Epithelial cell of proximal tubule (primary cell): ENCODE results near the gene PATE3. TPM values are rescaled to one million over a fixed set of nuclear protein-coding genes. Genes with fewer than 3 reads are reported as not detected.

Experiments used
- DNase-seq: peaks from one replicate; pipeline ENCODE4 v3.0.0-alpha.2; 2011; ENCODE audit warnings: low read depth
- H3K4me3 ChIP-seq: 2 replicates; pipeline ENCODE4 v1.5.1; 2011; ENCODE audit warnings: low read depth, mild to moderate bottlenecking, low read length
- total RNA-seq: library from RNA; depleted of rRNA; stranded (reverse); fragments of >200 nt; gene quantifications from 2 replicates; pipeline ENCODE4 v1.2.3, GENCODE V29; 2015
- TF ChIP-seq, protein P1 (sequence below): conservative IDR thresholded peaks from 2 replicates; pipeline ENCODE4 v1.5.1; 2012; ENCODE audit warnings: low read depth, mild to moderate bottlenecking, low read length

PATE3 gene
- total RNA-seq, 1 donor from 2014 or later, result not detected

DNA sequence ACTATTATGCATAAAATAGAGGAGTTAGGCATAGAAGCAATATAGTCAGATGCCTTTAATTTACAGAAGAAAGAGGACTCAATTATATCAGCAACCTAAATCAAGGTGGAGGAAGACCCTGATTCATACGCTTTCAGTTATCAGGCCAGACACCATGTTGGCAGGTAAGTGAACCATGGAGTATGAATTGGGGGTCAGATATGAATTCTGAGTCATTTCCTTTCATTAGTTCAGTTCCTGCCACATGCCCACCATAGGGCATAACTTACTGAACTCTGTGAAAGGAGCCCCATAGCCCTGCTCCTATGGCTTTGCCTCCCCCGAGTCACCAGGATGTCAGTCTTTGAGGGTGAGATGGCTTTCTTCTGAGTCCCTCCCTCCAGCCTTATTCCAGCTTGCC lies 24.4 kb upstream of the PATE3 start:
- no peak overlapping the region for H3K4me3 ChIP-seq
- TF ChIP-seq, protein P1, sequence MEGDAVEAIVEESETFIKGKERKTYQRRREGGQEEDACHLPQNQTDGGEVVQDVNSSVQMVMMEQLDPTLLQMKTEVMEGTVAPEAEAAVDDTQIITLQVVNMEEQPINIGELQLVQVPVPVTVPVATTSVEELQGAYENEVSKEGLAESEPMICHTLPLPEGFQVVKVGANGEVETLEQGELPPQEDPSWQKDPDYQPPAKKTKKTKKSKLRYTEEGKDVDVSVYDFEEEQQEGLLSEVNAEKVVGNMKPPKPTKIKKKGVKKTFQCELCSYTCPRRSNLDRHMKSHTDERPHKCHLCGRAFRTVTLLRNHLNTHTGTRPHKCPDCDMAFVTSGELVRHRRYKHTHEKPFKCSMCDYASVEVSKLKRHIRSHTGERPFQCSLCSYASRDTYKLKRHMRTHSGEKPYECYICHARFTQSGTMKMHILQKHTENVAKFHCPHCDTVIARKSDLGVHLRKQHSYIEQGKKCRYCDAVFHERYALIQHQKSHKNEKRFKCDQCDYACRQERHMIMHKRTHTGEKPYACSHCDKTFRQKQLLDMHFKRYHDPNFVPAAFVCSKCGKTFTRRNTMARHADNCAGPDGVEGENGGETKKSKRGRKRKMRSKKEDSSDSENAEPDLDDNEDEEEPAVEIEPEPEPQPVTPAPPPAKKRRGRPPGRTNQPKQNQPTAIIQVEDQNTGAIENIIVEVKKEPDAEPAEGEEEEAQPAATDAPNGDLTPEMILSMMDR, result no peak
- DNase-seq, result no peak

DNA sequence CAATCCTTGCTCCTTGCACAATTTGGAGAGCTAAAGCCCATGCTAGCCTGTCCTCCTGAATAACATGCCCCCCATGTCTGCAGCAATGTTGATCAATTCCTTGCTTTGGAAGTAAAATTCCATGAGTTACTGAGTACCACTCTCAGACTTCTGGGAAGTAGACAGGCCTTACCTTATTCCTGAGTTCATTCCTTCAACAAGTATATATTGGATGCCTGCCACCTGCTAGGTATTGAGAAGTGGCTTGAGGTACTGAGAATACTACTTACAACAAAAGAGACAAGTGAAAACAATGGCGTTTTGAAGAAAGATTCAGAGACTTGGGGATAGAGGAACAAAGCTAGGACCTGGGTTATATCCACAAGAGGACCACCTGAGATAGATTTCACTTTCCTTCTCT lies 21.7 kb upstream of the PATE3 start:
- H3K4me3 ChIP-seq, result no peak overlapping the region
- DNase-seq, result no peak

DNA sequence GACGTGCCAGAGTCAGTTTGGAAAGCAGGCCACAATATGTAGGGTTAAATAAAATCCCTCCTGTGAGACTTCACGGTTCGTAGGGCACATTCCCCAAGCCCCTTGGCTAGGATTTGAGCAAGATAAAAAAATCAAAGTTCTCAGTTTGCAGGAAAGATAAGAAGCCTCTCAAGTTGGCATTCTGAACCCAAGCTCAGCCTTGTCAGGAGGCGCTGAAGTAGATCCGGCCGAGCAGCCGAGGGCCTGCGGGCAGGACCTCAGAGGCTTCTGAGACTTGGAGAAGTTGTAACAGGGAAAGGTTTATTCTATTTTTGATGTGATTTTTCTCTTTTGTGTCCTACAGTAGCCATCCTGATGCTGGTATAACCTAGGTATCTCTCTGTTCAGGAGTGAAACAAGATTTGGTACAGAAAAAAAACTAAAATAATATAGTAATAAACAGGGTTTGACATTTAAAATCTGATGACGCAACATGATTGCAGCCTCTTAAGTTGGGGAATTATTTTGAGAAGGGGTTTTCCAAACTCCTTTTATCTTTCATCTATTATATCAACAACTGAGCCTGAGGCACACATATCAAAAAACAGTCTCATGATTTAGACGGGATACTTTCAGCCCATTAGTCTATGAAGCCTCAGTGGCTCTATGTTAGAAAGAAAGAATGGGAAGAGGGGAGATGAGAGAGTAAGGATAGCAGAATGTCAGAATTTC lies 19.4 kb upstream of the PATE3 start:
- no peak overlapping the region for H3K4me3 ChIP-seq
- TF ChIP-seq, protein P1, result no peak
- DNase-seq, result no peak

More for the DNA sequence above, 21.7 kb upstream of the PATE3 start:
- TF ChIP-seq, protein P1, result no peak

DNA sequence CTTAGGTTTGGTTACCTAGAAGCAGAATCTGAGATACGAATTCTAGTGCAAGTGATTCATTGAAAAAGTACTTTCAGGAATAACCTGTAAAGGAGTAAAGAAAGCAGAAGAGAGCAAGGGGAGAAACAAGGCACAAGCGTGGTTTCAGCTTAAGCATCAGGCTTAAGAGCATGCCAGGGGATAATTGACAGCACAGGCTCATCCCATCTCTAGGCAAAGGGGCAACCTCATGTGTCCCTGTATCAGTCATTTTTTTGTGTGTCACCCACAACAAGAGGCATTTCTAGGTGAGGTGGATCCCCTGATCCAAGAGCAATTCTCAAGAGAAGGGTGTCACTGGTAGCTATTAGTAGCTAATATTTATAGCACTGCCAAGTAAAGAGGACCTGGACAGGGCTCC lies 17.3 kb upstream of the PATE3 start:
- TF ChIP-seq, protein P1, result no peak
- no peak for DNase-seq
- no peak overlapping the region for H3K4me3 ChIP-seq

DNA sequence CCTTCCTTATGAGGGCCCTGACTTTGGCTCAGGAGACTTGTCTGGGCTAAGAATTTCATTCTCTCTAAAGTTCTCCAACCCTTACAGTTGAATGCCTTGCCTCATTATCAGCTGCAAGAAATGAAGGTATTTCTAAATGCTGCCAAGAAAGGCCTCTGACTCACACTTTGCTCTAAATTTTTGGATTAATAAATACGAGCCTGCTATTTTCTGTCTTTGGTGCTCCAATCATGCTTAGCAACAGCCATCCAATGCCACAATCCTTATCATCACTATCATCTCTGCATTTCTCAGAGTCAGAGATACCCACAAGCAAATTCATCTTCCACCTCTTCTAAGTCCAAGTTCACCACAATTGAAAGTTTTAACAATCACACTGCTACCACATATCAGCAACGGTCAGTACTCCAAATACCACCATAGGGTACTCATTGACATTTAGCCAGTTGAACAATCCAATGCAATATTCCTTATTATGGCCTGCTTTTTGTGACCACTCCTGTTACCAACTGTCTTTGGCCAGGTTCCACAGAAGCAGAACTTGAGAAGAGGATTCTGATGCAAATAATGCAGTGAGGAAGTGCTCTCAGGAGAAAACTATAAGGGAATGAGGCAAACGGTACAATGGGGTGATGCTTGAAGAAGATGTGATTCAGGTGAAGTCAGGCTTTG lies 15.0 kb upstream of the PATE3 start:
- no peak overlapping the region for H3K4me3 ChIP-seq
- DNase-seq, result no peak
- TF ChIP-seq, protein P1, result no peak

DNA sequence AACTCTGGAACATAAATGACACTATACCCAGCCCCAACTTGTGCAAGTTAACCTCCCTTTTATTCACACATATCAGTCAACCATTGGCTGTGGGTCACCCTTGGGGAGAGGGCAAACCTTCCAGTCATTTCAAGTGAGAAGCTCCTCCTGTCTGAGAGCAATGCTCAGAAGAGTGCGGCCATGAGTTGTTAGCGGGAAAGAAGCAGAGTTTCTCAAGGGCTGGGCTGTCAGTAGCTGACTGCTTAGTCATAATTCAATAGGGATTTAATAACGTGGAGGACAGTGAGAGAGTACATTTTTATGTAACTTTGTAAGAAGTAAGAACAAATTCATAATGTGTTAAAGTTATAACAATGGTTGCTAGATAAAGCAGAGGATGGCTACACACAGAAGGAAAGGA lies 14.4 kb upstream of the PATE3 start:
- no peak for DNase-seq
- TF ChIP-seq, protein P1, result no peak
- no peak overlapping the region for H3K4me3 ChIP-seq
